ENCODE measurements around the gene TTC9B.
"Not testable (repeated sequence)": the region's sequence is repeated elsewhere in the genome, so short reads cannot be mapped to it uniquely, and the experiment has no call there.

TTC9B gene

GRCh38 chr19:40174092-40174491 is 44.1 kb downstream of the TTC9B start:
- no peak for DNase-seq (ENCODE audit: low read depth in 3 of 3, low spot score in 1 of 3)

GRCh38 chr19:40171293-40171692 is 46.9 kb downstream of the TTC9B start:
- not testable (repeated sequence) for DNase-seq (ENCODE audit: low read depth in 3 of 3, low spot score in 1 of 3)

- DNase-seq (ENCODE audit: low read depth in 3 of 3, low spot score in 1 of 3) = not testable (repeated sequence)
Observed at GRCh38 chr19:40170303-40170989, 47.7 kb downstream of the TTC9B start.

GRCh38 chr19:40169482-40170302 is 48.5 kb downstream of the TTC9B start:
- not testable (repeated sequence) for DNase-seq (ENCODE audit: low read depth in 3 of 3, low spot score in 1 of 3)

Data from stimulated activated CD4-positive, alpha-beta T cell treated with anti-CD3 and anti-CD28 coated beads, TNF-alpha, amount 100 ng/mL, for 1 hour (primary cell).